ENCODE data around the gene MSL1. TPM values are rescaled to one million over a fixed set of nuclear protein-coding genes. Genes with fewer than 3 reads are reported as not detected.

Gene MSL1
- total and polyA plus RNA-seq, 2 of the 13 experiments (the other 11 are each of a cell fraction or from before 2014, with no cell fraction given) = 63.8 to 88.5 TPM

DNA sequence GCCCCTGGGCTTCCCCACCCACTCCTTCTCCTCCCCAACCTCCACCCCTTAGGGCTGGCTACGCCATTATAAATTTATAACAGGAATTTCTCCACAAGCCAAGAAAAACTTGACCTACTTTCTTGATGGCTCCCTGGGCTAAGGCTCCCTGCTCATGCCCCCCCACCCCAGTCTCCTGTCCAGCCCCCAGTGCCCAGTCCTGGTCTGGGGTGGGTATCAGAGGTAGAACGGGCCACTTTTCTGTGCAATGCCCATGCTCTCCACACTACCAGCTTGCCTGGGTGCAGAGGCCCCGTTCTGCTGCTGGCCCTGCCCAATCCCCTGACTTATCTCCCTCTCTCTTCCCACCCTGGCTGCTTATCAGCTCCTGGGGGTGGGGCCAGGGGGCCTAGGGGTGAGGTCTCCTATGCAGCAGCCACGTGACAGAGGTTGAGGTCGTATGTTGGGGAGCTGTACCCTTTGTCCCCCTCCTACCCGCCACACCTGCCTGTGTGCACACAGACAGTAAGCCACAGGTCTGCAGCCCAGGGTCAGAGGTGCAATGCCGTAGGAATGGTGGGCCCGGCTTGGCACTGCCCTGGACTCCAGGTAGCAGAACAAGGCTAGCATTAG is 48.9 kb upstream of the MSL1 start (continued):
- TF ChIP-seq ZNF329 (CRISPR knock-in tag; IDR thresholded peaks at IDR 0.05; ENCODE audit: low read depth) (no peak), RFXAP (CRISPR knock-in tag; IDR thresholded peaks at IDR 0.05; ENCODE audit: borderline replicate concordance) (no peak), ZNF558 (CRISPR knock-in tag; IDR thresholded peaks at IDR 0.05; ENCODE audit: borderline replicate concordance) (no peak), TEAD3 (CRISPR knock-in tag; optimal IDR thresholded peaks at IDR 0.05; ENCODE audit: borderline replicate concordance) (peak; percentile 8), KLF6 (CRISPR knock-in tag; IDR thresholded peaks at IDR 0.05) (no peak), MATR3 (CRISPR knock-in tag; IDR thresholded peaks at IDR 0.05) (no peak), CAMTA2 (CRISPR knock-in tag; IDR thresholded peaks at IDR 0.05; ENCODE audit: borderline replicate concordance) (no peak), ELF1 (CRISPR knock-in tag; IDR thresholded peaks at IDR 0.05) (no peak), MYC (CRISPR knock-in tag; IDR thresholded peaks at IDR 0.05; ENCODE audit: borderline replicate concordance) (peak; percentile 23; the same call in 1 of the 2 replicates), ZNF800 (CRISPR knock-in tag; IDR thresholded peaks at IDR 0.05) (no peak), ZFP37 (CRISPR knock-in tag; IDR thresholded peaks at IDR 0.05; ENCODE audit: borderline replicate concordance) (no peak), ZMYM3 (CRISPR knock-in tag; IDR thresholded peaks at IDR 0.05) (no peak), SMARCE1 (IDR thresholded peaks at IDR 0.05; ENCODE audit: borderline replicate concordance) (no peak), NFE2 (CRISPR knock-in tag; IDR thresholded peaks at IDR 0.05) (no peak), ZNF30 (CRISPR knock-in tag; IDR thresholded peaks at IDR 0.05) (no peak), ZNF331 (CRISPR knock-in tag; IDR thresholded peaks at IDR 0.05) (peak; percentile 39; the same call in 1 of the 2 replicates), MAFF (IDR thresholded peaks at IDR 0.05; ENCODE audit: low read depth, low read length) (no peak), ZNF567 (CRISPR knock-in tag; IDR thresholded peaks at IDR 0.05; ENCODE audit: borderline replicate concordance) (no peak), ZNF101 (CRISPR knock-in tag; IDR thresholded peaks at IDR 0.05; ENCODE audit: borderline replicate concordance, low read depth) (no peak), ZFP62 (CRISPR knock-in tag; IDR thresholded peaks at IDR 0.05) (no peak), DNMT3B (CRISPR knock-in tag; conservative IDR thresholded peaks at IDR 0.05) (no peak), ETV5 (CRISPR knock-in tag; IDR thresholded peaks at IDR 0.05; ENCODE audit: borderline replicate concordance) (no peak), ZNF670 (CRISPR knock-in tag; IDR thresholded peaks at IDR 0.05; ENCODE audit: borderline replicate concordance) (0 out of 2 replicates have a peak, but pooled peaks have one; percentile 1)
- TF ChIP-seq, protein P1, sequence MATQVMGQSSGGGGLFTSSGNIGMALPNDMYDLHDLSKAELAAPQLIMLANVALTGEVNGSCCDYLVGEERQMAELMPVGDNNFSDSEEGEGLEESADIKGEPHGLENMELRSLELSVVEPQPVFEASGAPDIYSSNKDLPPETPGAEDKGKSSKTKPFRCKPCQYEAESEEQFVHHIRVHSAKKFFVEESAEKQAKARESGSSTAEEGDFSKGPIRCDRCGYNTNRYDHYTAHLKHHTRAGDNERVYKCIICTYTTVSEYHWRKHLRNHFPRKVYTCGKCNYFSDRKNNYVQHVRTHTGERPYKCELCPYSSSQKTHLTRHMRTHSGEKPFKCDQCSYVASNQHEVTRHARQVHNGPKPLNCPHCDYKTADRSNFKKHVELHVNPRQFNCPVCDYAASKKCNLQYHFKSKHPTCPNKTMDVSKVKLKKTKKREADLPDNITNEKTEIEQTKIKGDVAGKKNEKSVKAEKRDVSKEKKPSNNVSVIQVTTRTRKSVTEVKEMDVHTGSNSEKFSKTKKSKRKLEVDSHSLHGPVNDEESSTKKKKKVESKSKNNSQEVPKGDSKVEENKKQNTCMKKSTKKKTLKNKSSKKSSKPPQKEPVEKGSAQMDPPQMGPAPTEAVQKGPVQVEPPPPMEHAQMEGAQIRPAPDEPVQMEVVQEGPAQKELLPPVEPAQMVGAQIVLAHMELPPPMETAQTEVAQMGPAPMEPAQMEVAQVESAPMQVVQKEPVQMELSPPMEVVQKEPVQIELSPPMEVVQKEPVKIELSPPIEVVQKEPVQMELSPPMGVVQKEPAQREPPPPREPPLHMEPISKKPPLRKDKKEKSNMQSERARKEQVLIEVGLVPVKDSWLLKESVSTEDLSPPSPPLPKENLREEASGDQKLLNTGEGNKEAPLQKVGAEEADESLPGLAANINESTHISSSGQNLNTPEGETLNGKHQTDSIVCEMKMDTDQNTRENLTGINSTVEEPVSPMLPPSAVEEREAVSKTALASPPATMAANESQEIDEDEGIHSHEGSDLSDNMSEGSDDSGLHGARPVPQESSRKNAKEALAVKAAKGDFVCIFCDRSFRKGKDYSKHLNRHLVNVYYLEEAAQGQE (IDR thresholded peaks at IDR 0.05; ENCODE audit: borderline replicate concordance in 1 of 2, low read depth in 1 of 2, low read length in 2 of 2) = no peak
- TF ChIP-seq, protein P2, sequence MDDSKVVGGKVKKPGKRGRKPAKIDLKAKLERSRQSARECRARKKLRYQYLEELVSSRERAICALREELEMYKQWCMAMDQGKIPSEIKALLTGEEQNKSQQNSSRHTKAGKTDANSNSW (CRISPR knock-in tag; IDR thresholded peaks at IDR 0.05; ENCODE audit: borderline replicate concordance) = no peak
- TF ChIP-seq, protein P3, sequence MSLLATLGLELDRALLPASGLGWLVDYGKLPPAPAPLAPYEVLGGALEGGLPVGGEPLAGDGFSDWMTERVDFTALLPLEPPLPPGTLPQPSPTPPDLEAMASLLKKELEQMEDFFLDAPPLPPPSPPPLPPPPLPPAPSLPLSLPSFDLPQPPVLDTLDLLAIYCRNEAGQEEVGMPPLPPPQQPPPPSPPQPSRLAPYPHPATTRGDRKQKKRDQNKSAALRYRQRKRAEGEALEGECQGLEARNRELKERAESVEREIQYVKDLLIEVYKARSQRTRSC (CRISPR knock-in tag; IDR thresholded peaks at IDR 0.05; ENCODE audit: low read depth) = no peak
